ENCODE measurements around the gene ARHGAP19.

Gene ARHGAP19

DNA sequence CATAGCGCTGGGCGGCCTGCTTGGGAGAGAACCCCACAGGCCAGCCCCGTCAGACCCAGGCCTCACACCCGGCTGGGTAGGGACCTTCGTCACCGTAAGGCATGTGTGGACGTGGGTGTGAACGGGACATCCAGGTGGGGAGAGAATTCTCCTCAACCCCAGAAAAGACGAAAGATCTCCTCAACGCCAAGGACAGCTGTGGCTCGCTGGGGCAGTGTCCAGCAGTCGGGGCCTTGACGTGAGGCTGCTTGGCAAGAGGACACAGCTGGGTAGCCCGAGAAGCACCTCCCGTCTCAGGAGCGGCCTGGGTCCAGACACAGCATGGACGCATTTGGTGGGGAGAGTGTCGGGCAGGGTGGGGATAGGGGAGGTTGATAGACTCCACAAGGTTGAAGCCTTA, 105.5 kb downstream of the ARHGAP19 start:
- no peak for TF ChIP-seq ZNF274 (IDR thresholded peaks at IDR 0.05; ENCODE audit: low read depth, low read length)
- TF ChIP-seq SUZ12 (IDR thresholded peaks at IDR 0.05; ENCODE audit: extremely low read depth, insufficient read depth, insufficient read length) = no peak
- TF ChIP-seq YY1 (IDR thresholded peaks at IDR 0.05; ENCODE audit: insufficient read depth, insufficient read length) = no peak

DNA sequence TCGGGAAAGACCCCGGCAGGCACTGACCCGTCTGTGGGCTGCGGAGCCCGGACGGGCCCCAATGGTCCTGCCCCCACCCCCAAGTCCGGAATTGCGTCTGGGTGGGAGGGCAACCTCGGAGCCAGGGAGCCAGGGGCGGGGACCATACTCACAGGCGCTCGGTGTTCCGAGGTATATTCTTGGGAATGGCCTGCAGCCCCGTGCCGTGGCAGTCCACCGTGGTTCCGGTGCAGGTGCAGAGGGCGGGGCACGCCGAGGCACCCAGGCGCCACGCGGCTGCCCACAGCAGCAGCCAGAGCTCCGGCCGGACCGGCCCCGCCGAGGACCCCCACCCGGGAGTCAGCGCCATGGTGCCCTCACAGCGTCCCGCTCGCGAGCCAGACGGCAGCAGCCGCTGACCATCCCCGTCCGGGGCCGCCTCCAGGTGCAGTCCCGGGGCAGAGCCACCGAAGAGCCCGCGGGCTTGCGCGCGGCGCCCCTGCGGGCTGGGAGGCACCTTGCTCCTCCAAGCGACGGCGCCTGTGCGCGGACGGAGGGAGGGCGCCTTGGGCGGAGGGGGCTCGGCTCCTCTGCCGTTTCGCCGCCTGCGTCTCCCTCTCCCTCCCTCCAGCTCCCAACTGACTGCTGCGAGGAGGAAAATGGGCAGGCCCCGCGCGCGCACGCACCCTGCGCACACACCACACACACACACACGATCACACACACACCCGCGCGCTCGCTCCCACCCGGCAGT, 106.9 kb downstream of the ARHGAP19 start, which contains the start of gene SLIT1:
SLIT1 (minus strand) TSS at position 634 of the 733 bp plus-strand sequence; CDS start at position 349, 285 bp downstream.
- peak within 1 kb of the TSS; percentile 56 for H3K4me3 ChIP-seq (ENCODE audit: insufficient read length, low read depth)
- peaks cover 56% of the 10 kb centered on the region for H3K27me3 ChIP-seq (ENCODE audit: insufficient read depth, insufficient read length)
- H3K9ac ChIP-seq (ENCODE audit: insufficient read length, low read depth) = peak within 1 kb of the TSS; percentile 36
- H3K4me1 ChIP-seq (ENCODE audit: insufficient read depth, insufficient read length) = peaks cover 4% of the 10 kb centered on the region
- DNase-seq (ENCODE audit: low read depth, low spot score) = no peak
- TF ChIP-seq YY1 (IDR thresholded peaks at IDR 0.05; ENCODE audit: insufficient read depth, insufficient read length) (no peak), ZNF274 (IDR thresholded peaks at IDR 0.05; ENCODE audit: low read depth, low read length) (no peak), SUZ12 (IDR thresholded peaks at IDR 0.05; ENCODE audit: extremely low read depth, insufficient read depth, insufficient read length) (no peak)
- no peaks in the 10 kb centered on the region for H3K36me3 ChIP-seq (ENCODE audit: insufficient read depth, insufficient read length, low read length)
- H3K9me3 ChIP-seq (ENCODE audit: insufficient read depth, low read length) = no peaks in the 10 kb centered on the region

More for the DNA sequence above, 105.5 kb downstream of the ARHGAP19 start:
- no peaks in the 10 kb centered on the region for H3K9me3 ChIP-seq (ENCODE audit: insufficient read depth, low read length)
- DNase-seq (ENCODE audit: low read depth, low spot score) = no peak
- H3K9ac ChIP-seq (ENCODE audit: insufficient read length, low read depth) = no peak overlapping the region
- no peak overlapping the region for H3K4me3 ChIP-seq (ENCODE audit: insufficient read length, low read depth)
- H3K4me1 ChIP-seq (ENCODE audit: insufficient read depth, insufficient read length) = peaks cover 4% of the 10 kb centered on the region
- no peaks in the 10 kb centered on the region for H3K36me3 ChIP-seq (ENCODE audit: insufficient read depth, insufficient read length, low read length)
- H3K27me3 ChIP-seq (ENCODE audit: insufficient read depth, insufficient read length) = peaks cover 56% of the 10 kb centered on the region

DNA sequence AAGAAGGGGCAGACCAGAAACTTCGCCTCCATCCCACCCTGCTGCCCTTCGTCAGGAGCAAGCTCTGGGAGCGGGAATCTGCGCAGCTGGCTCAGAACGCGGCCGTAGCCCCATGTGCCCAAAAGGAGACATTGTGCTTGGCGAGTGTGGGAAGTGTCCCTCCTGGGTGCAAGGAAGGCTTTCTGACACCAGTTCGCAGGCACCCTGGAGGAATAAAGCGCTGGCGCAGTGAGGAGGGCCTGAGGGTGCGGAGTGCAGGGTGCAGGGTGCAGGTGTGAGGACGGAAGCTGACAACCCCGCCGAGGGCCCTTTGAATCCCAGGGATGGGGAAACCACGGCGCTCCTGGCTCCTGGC, 107.5 kb downstream of the ARHGAP19 start:
- no peaks in the 10 kb centered on the region for H3K9me3 ChIP-seq (ENCODE audit: insufficient read depth, low read length)
- H3K4me3 ChIP-seq (ENCODE audit: insufficient read length, low read depth) = peak overlapping the region; percentile 56
- no peak for DNase-seq (ENCODE audit: low read depth, low spot score)
- H3K4me1 ChIP-seq (ENCODE audit: insufficient read depth, insufficient read length) = peaks cover 3% of the 10 kb centered on the region
- peak overlapping the region; percentile 36 for H3K9ac ChIP-seq (ENCODE audit: insufficient read length, low read depth)
- peaks cover 59% of the 10 kb centered on the region for H3K27me3 ChIP-seq (ENCODE audit: insufficient read depth, insufficient read length)
- no peaks in the 10 kb centered on the region for H3K36me3 ChIP-seq (ENCODE audit: insufficient read depth, insufficient read length, low read length)
- TF ChIP-seq SUZ12 (IDR thresholded peaks at IDR 0.05; ENCODE audit: extremely low read depth, insufficient read depth, insufficient read length) (no peak), ZNF274 (IDR thresholded peaks at IDR 0.05; ENCODE audit: low read depth, low read length) (no peak), YY1 (IDR thresholded peaks at IDR 0.05; ENCODE audit: insufficient read depth, insufficient read length) (no peak)

DNA sequence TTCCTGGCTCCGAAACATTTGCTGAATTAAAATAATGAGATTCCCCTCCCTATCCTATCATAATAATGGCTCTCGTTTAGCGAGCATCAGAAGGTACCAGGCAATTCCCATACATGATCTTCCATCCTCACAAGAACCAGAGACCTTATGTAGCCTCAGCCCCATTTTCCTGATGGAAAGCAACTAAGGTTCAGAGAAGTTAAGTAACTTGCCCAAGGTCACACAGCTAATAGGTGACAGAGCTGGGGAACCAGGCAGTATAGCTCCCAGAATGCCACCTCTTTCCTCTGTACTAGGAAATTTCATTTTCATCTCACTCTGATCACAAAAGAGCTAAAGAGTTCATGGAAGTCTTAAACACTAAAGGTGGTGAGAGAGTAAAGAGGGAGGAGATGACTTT, 109.1 kb downstream of the ARHGAP19 start:
- H3K4me3 ChIP-seq (ENCODE audit: insufficient read length, low read depth) = no peak overlapping the region
- peaks cover 59% of the 10 kb centered on the region for H3K27me3 ChIP-seq (ENCODE audit: insufficient read depth, insufficient read length)
- H3K9ac ChIP-seq (ENCODE audit: insufficient read length, low read depth) = no peak overlapping the region
- TF ChIP-seq ZNF274 (IDR thresholded peaks at IDR 0.05; ENCODE audit: low read depth, low read length) (no peak), YY1 (IDR thresholded peaks at IDR 0.05; ENCODE audit: insufficient read depth, insufficient read length) (no peak), SUZ12 (IDR thresholded peaks at IDR 0.05; ENCODE audit: extremely low read depth, insufficient read depth, insufficient read length) (no peak)
- no peak for DNase-seq (ENCODE audit: low read depth, low spot score)
- H3K9me3 ChIP-seq (ENCODE audit: insufficient read depth, low read length) = no peaks in the 10 kb centered on the region
- no peaks in the 10 kb centered on the region for H3K36me3 ChIP-seq (ENCODE audit: insufficient read depth, insufficient read length, low read length)
- no peaks in the 10 kb centered on the region for H3K4me1 ChIP-seq (ENCODE audit: insufficient read depth, insufficient read length)

DNA sequence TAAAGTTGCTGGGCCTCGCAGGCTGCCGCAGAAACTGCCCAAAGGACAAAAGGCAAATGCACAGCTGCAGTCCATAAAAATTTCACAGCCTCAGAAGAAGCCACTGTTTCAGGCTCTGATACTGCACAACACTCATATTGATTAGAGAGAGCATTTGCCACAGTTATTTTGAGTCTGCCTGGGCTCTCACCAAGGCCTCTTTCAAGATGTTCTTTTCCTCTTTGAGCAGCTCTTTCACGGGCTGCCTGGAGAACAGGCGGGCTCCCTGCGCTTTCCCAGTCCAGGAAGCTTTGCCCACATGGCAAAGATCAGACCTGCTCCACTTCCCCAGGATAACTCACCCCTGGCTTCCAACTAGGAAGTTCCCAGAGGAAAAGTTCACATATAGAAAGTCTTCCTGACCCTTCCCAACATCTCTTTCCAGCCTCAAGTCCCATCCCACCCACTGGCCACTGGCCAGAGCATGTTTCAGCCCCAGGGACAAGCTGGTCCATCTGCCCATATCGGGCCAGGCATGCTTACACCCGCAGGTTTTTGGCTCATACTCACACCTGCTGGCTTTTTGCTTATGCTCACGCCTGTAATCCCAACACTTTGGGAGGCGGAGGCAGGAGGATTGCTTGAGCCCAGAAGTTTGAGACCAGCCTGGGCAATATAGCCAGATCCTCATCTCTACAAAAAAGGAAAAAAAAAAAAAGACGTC, 110.0 kb downstream of the ARHGAP19 start:
- TF ChIP-seq SUZ12 (IDR thresholded peaks at IDR 0.05; ENCODE audit: extremely low read depth, insufficient read depth, insufficient read length) = no peak
- no peak for DNase-seq (ENCODE audit: low read depth, low spot score)
- no peaks in the 10 kb centered on the region for H3K36me3 ChIP-seq (ENCODE audit: insufficient read depth, insufficient read length, low read length)
- no peaks in the 10 kb centered on the region for H3K9me3 ChIP-seq (ENCODE audit: insufficient read depth, low read length)
- no peaks in the 10 kb centered on the region for H3K4me1 ChIP-seq (ENCODE audit: insufficient read depth, insufficient read length)
- H3K27me3 ChIP-seq (ENCODE audit: insufficient read depth, insufficient read length) = peaks cover 54% of the 10 kb centered on the region
- no peak overlapping the region for H3K4me3 ChIP-seq (ENCODE audit: insufficient read length, low read depth)
- no peak overlapping the region for H3K9ac ChIP-seq (ENCODE audit: insufficient read length, low read depth)

- DNase-seq (ENCODE audit: low read depth, low spot score) = no peak
- peaks cover 43% of the 10 kb centered on the region for H3K27me3 ChIP-seq (ENCODE audit: insufficient read depth, insufficient read length)
- no peaks in the 10 kb centered on the region for H3K4me1 ChIP-seq (ENCODE audit: insufficient read depth, insufficient read length)
- TF ChIP-seq ZNF274 (IDR thresholded peaks at IDR 0.05; ENCODE audit: low read depth, low read length) = no peak
- TF ChIP-seq SUZ12 (IDR thresholded peaks at IDR 0.05; ENCODE audit: extremely low read depth, insufficient read depth, insufficient read length) = no peak
- no peak for TF ChIP-seq YY1 (IDR thresholded peaks at IDR 0.05; ENCODE audit: insufficient read depth, insufficient read length)
- H3K9me3 ChIP-seq (ENCODE audit: insufficient read depth, low read length) = no peaks in the 10 kb centered on the region
- H3K4me3 ChIP-seq (ENCODE audit: insufficient read length, low read depth) = no peak overlapping the region
- no peak overlapping the region for H3K9ac ChIP-seq (ENCODE audit: insufficient read length, low read depth)
- no peaks in the 10 kb centered on the region for H3K36me3 ChIP-seq (ENCODE audit: insufficient read depth, insufficient read length, low read length)
These were observed 111.5 kb downstream of the ARHGAP19 start for GRCh38 chr10:97180986-97181385.

DNA sequence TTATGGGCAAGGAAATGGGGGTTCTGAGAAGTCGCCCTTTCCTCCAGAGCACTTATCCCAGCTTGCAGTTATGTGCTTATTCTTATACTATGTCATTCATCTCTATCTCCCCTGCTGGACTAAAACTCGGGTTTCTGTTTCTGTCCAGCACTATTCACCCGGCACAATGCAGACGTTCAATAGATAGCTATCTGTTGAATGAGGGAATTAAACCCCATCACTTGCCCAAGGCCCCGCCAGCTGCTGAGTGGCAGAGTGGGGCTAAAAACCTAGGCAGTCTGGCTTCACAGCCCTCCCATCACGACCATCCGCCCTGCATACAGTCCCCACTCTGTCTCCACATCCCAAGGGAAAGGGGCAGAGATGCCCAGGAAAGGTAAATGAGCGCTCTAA, 112.1 kb downstream of the ARHGAP19 start:
- Histone ChIP-seq H3K27me3 (ENCODE audit: insufficient read depth, insufficient read length) (peaks cover 38% of the 10 kb centered on the region), H3K4me3 (ENCODE audit: insufficient read length, low read depth) (no peak overlapping the region), H3K9ac (ENCODE audit: insufficient read length, low read depth) (no peak overlapping the region), H3K36me3 (ENCODE audit: insufficient read depth, insufficient read length, low read length) (no peaks in the 10 kb centered on the region), H3K4me1 (ENCODE audit: insufficient read depth, insufficient read length) (no peaks in the 10 kb centered on the region), H3K9me3 (ENCODE audit: insufficient read depth, low read length) (no peaks in the 10 kb centered on the region)
- TF ChIP-seq SUZ12 (IDR thresholded peaks at IDR 0.05; ENCODE audit: extremely low read depth, insufficient read depth, insufficient read length) (no peak), ZNF274 (IDR thresholded peaks at IDR 0.05; ENCODE audit: low read depth, low read length) (no peak), YY1 (IDR thresholded peaks at IDR 0.05; ENCODE audit: insufficient read depth, insufficient read length) (no peak)
- DNase-seq (ENCODE audit: low read depth, low spot score) = no peak

Measured in NT2/D1 (cell line).